BJ (cell line): ENCODE data around the gene PDIK1L. TPM values are rescaled to one million over a fixed set of nuclear protein-coding genes. Genes with fewer than 3 reads are reported as not detected.

ENCODE experiments used
- CTCF ChIA-PET: fragments of 350-600 bp; formaldehyde crosslinking; extraction: SDS; loops from one replicate; lab custom pipeline; 2021; ENCODE audit warnings: antibody characterized with exemption, inconsistent platforms; lab: Yijun Ruan, JAX
- POLR2A ChIA-PET: fragments of 300-600 bp; sonication (Branson Sonifier 250); formaldehyde crosslinking; extraction: SDS; loops from one replicate; lab custom pipeline; 2021; ENCODE audit warnings: antibody characterized with exemption; lab: Charles Lee
- DNase-seq: peaks from one replicate; pipeline ENCODE4 v3.0.0-alpha.2; 2011; ENCODE audit warnings: low read depth
- H3K27me3 ChIP-seq: 2 replicates; pipeline ENCODE4 v1.6.0; 2011; ENCODE audit warnings: low read length; ENCODE audit not compliant: control insufficient read depth, insufficient read depth
- H3K36me3 ChIP-seq: 2 replicates; pipeline ENCODE4 v1.5.1; 2011; ENCODE audit warnings: low read length; ENCODE audit not compliant: control insufficient read depth, insufficient read depth
- H3K4me3 ChIP-seq: 2 replicates; pipeline ENCODE4 v1.5.1; 2011; ENCODE audit warnings: low read depth, mild to moderate bottlenecking, control low read depth, low read length
- CTCF ChIP-seq: IDR thresholded peaks from 2 replicates; pipeline ENCODE4 v1.5.1; 2011; ENCODE audit warnings: low read depth, mild to moderate bottlenecking, control low read depth, inconsistent platforms, low read length, moderate library complexity; ENCODE audit not compliant: insufficient read depth
- polyA plus RNA-seq: library from polyadenylated mRNA; depleted of rRNA; stranded (reverse); fragments of >200 nt; gene quantifications from 2 replicates; pipeline ENCODE4 v1.2.3, GENCODE V29; 2011

The PDIK1L gene
- polyA plus RNA-seq, 1 experiment: 1.4 TPM

- H3K4me3 ChIP-seq: peak within 1 kb of the TSS; percentile 58
- TF ChIP-seq CTCF: no peak
- CTCF ChIA-PET: interaction anchor here (0.8 to 4.8 kb wide), 13 partner anchors 11 to 273 kb away, joined by 3 to 25 read pairs (median 5); partner anchors contain the start of genes CEP85 and CRYBG2
- POLR2A ChIA-PET: no interaction called here
- DNase-seq: no peak
- peaks cover 3% of the 10 kb centered on the region; the same call in 1 of the 2 replicates for H3K27me3 ChIP-seq
- H3K36me3 ChIP-seq: no peaks in the 10 kb centered on the region; the same call in 1 of the 2 replicates
Observed at GRCh38 chr1:26168410-26169197, 57.0 kb downstream of the PDIK1L start, which contains the start of gene C1orf232. Gene C1orf232, minus strand, starts transcription at chr1:26168963. Its CDS starts 464 bp downstream, at chr1:26168499.

- Histone ChIP-seq H3K4me3 (no peak overlapping the region), H3K36me3 (no peaks in the 10 kb centered on the region; the same call in 1 of the 2 replicates), H3K27me3 (peaks cover 3% of the 10 kb centered on the region; the same call in 1 of the 2 replicates)
- ChIA-PET POLR2A (no interaction called here), CTCF (interaction anchor here (0.6 to 4.8 kb wide), 37 partner anchors 8 to 697 kb away, joined by 3 to 25 read pairs (median 5); partner anchors contain the start of genes CD52, CEP85, CRYBG2 and PDIK1L)
- TF ChIP-seq CTCF: no peak
- no peak for DNase-seq
Observed at GRCh38 chr1:26169198-26169554, 57.6 kb downstream of the PDIK1L start.

GRCh38 chr1:26169669-26170471, 58.2 kb downstream of the PDIK1L start, which contains the start of gene ZNF593:
Gene ZNF593, plus strand, starts transcription at chr1:26169908. Its CDS starts 76 bp downstream, at chr1:26169984.
- TF ChIP-seq CTCF: peak; percentile 93
- DNase-seq: peak; percentile 28
- H3K27me3 ChIP-seq: no peaks in the 10 kb centered on the region; the same call in 1 of the 2 replicates
- peak within 1 kb of the TSS; percentile 58 for H3K4me3 ChIP-seq
- ChIA-PET POLR2A (no interaction called here), CTCF (interaction anchor here (0.6 to 4.8 kb wide), 44 partner anchors 9 to 698 kb away, joined by 3 to 25 read pairs (median 4); partner anchors contain the start of genes CD52, CEP85, CRYBG2 and PDIK1L)
- H3K36me3 ChIP-seq: no peaks in the 10 kb centered on the region; the same call in 1 of the 2 replicates

GRCh38 chr1:26170472-26170821, 58.8 kb downstream of the PDIK1L start:
- H3K4me3 ChIP-seq: peak overlapping the region; percentile 58
- DNase-seq: no peak
- no peak for TF ChIP-seq CTCF
- POLR2A ChIA-PET: no interaction called here
- H3K27me3 ChIP-seq: no peaks in the 10 kb centered on the region
- H3K36me3 ChIP-seq: no peaks in the 10 kb centered on the region; the same call in 1 of the 2 replicates
- CTCF ChIA-PET: interaction anchor here (0.8 to 4.8 kb wide), 20 partner anchors 9 to 243 kb away, joined by 3 to 25 read pairs (median 5); partner anchors contain the start of genes CD52, CEP85 and PDIK1L
